ENCODE results near the gene CEACAM16. TPM values are rescaled to one million over a fixed set of nuclear protein-coding genes. Genes with fewer than 3 reads are reported as not detected.
A peak's percentile ranks its signal among the peaks of the same experiment; 100 is the strongest.

The CEACAM16 gene
- total and polyA plus RNA-seq, 9 of the 15 experiments (the other 6 are each of a cell fraction or from before 2014, with no cell fraction given) = not detected

DNA sequence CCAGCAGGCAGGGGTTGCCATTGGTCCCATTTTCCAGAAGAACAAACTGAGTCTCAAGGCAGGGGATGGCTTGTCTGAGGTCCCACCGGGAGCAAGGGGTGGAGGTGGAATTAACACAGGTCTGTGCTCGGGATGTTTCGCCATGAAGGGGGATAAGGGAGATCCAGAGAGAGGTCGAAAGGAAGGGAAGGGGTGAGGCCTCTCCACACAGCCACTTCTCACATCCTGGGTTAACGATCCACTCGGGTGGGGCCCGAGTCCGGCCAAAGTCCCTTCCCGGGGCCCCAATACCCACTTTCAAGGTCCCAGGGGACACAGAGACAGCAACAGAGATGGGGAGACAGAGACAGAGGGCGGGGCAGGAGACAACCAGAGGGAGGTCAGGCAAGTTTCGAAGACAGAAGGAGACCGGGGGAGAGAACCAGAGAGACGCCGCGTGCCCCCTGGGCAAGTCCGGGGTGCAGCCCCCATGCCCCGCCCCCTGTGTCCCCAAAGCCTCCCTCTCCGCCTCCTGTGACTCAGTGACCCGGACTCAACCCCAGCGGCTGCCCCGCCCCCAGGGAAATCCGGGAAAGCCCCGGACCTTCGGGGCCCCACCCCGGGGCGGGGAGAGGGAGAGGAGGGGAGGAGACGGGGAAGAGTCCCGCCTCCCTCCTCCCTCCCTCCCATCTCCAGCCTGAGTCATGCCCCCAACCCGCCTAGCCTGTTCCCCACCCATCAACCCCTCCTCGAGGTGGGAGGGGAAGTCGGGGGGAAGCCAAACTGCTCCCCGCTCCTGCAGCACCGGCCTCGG, 48.2 kb downstream of the CEACAM16 start (continued):
- 0 out of 3 replicates have a peak, but pooled peaks of 1 of the 2 experiments have one; percentile 23 for TF ChIP-seq CBX3 (IDR thresholded peaks at IDR 0.05; ENCODE audit: borderline replicate concordance in 1 of 2, low read length in 2 of 2)
- TF ChIP-seq GATAD2B (IDR thresholded peaks at IDR 0.05; ENCODE audit: borderline replicate concordance) = no peak
- TF ChIP-seq CBX1 (IDR thresholded peaks at IDR 0.05; ENCODE audit: low read depth) = 0 out of 2 replicates have a peak, but pooled peaks have one; percentile 65
- TF ChIP-seq ZNF778 (CRISPR knock-in tag; IDR thresholded peaks at IDR 0.05) = no peak
- TF ChIP-seq, protein P1, sequence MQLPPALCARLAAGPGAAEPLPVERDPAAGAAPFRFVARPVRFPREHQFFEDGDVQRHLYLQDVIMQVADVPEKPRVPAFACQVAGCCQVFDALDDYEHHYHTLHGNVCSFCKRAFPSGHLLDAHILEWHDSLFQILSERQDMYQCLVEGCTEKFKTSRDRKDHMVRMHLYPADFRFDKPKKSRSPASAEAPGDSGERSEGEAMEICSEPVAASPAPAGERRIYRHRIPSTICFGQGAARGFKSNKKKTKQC (CRISPR knock-in tag; IDR thresholded peaks at IDR 0.05) = no peak
- TF ChIP-seq RFX7 (CRISPR knock-in tag; IDR thresholded peaks at IDR 0.05) = no peak
- TF ChIP-seq HMGN3 (IDR thresholded peaks at IDR 0.05; ENCODE audit: borderline replicate concordance, extremely low read depth, insufficient read length, low read depth, low read length) = peak; percentile 70
- TF ChIP-seq CBFA2T2 (conservative IDR thresholded peaks at IDR 0.05) = no peak
- peak; percentile 31; the same call in 1 of the 2 replicates for TF ChIP-seq ZNF316 (IDR thresholded peaks at IDR 0.05)
- 0 out of 2 replicates have a peak, but pooled peaks have one; percentile 17 for TF ChIP-seq MXI1 (IDR thresholded peaks at IDR 0.05; ENCODE audit: low read depth, low read length)
- no peak for TF ChIP-seq GATAD2A (IDR thresholded peaks at IDR 0.05)
- no peak for TF ChIP-seq RBM17 (IDR thresholded peaks at IDR 0.05; ENCODE audit: borderline replicate concordance, low read depth, low read length)
- peak; percentile 96 for TF ChIP-seq ZBTB7A (IDR thresholded peaks at IDR 0.05; ENCODE audit: borderline replicate concordance, control insufficient read depth, low read depth, low read length)
- TF ChIP-seq, protein P2, sequence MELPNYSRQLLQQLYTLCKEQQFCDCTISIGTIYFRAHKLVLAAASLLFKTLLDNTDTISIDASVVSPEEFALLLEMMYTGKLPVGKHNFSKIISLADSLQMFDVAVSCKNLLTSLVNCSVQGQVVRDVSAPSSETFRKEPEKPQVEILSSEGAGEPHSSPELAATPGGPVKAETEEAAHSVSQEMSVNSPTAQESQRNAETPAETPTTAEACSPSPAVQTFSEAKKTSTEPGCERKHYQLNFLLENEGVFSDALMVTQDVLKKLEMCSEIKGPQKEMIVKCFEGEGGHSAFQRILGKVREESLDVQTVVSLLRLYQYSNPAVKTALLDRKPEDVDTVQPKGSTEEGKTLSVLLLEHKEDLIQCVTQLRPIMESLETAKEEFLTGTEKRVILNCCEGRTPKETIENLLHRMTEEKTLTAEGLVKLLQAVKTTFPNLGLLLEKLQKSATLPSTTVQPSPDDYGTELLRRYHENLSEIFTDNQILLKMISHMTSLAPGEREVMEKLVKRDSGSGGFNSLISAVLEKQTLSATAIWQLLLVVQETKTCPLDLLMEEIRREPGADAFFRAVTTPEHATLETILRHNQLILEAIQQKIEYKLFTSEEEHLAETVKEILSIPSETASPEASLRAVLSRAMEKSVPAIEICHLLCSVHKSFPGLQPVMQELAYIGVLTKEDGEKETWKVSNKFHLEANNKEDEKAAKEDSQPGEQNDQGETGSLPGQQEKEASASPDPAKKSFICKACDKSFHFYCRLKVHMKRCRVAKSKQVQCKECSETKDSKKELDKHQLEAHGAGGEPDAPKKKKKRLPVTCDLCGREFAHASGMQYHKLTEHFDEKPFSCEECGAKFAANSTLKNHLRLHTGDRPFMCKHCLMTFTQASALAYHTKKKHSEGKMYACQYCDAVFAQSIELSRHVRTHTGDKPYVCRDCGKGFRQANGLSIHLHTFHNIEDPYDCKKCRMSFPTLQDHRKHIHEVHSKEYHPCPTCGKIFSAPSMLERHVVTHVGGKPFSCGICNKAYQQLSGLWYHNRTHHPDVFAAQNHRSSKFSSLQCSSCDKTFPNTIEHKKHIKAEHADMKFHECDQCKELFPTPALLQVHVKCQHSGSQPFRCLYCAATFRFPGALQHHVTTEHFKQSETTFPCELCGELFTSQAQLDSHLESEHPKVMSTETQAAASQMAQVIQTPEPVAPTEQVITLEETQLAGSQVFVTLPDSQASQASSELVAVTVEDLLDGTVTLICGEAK (IDR thresholded peaks at IDR 0.05) = no peak
- TF ChIP-seq, protein P2 (CRISPR knock-in tag; IDR thresholded peaks at IDR 0.05) = no peak
- TF ChIP-seq KLF6 (CRISPR knock-in tag; IDR thresholded peaks at IDR 0.05; ENCODE audit: borderline replicate concordance) = no peak
- TF ChIP-seq TOE1 (IDR thresholded peaks at IDR 0.05; ENCODE audit: borderline replicate concordance) = peak; percentile 11; the same call in 1 of the 2 replicates
- no peak for TF ChIP-seq TOE1 (CRISPR knock-in tag; IDR thresholded peaks at IDR 0.05; ENCODE audit: borderline replicate concordance, low read depth)
- no peak for TF ChIP-seq HDAC8 (tag; IDR thresholded peaks at IDR 0.05)
